ENCODE measurements around the gene MRPL23.

MRPL23 gene

GRCh38 chr11:1946812-1947484, at the start of gene MRPL23:
Gene MRPL23 (plus strand): TSS chr11:1947332. CDS start chr11:1947363, 31 bp downstream.
- H3K9me3 ChIP-seq (ENCODE audit: control insufficient read depth in 1 of 2, low read length in 2 of 2): no peaks in the 10 kb centered on the region
- no peaks in the 10 kb centered on the region for H3K36me3 ChIP-seq (ENCODE audit: control insufficient read depth in 1 of 2, insufficient read depth in 2 of 2, low read length in 2 of 2)
- no peak within 1 kb of the TSS for H3K27ac ChIP-seq (ENCODE audit: low read length)
- no peak within 1 kb of the TSS for H3K4me3 ChIP-seq (ENCODE audit: low read depth in 1 of 2, low read length in 2 of 2)
- H3K27me3 ChIP-seq (ENCODE audit: low read depth, low read length): no peaks in the 10 kb centered on the region
- no peaks in the 10 kb centered on the region for H3K4me1 ChIP-seq (ENCODE audit: control insufficient read depth in 1 of 2, insufficient read depth in 2 of 2, low read length in 2 of 2)

GRCh38 chr11:1899090-1899489, 48.0 kb upstream of the MRPL23 start:
- no peak overlapping the region for H3K27ac ChIP-seq (ENCODE audit: low read length)
- H3K36me3 ChIP-seq (ENCODE audit: control insufficient read depth in 1 of 2, insufficient read depth in 2 of 2, low read length in 2 of 2): no peaks in the 10 kb centered on the region
- no peaks in the 10 kb centered on the region for H3K4me1 ChIP-seq (ENCODE audit: control insufficient read depth in 1 of 2, insufficient read depth in 2 of 2, low read length in 2 of 2)

DNA sequence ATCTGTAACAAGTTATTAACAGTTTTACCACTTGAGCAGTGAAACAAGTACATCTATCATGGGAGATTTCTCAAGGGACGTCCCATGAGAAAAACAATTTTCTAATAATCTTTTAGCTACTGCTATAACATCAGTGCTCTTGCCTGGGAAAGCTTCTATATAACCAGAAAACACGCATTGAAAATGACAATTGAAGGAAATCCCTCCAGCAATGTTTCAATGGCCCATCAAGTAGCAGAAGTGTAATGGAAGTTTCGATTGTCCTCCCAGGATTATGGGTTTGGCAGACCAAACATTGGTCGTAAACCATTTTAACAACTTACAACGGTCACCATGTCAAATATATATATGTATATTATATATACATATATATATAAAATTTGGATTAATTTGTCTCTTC, 47.4 kb upstream of the MRPL23 start:
- Histone ChIP-seq H3K4me3 (ENCODE audit: low read depth in 1 of 2, low read length in 2 of 2) (no peak overlapping the region), H3K36me3 (ENCODE audit: control insufficient read depth in 1 of 2, insufficient read depth in 2 of 2, low read length in 2 of 2) (no peaks in the 10 kb centered on the region), H3K4me1 (ENCODE audit: control insufficient read depth in 1 of 2, insufficient read depth in 2 of 2, low read length in 2 of 2) (no peaks in the 10 kb centered on the region), H3K27ac (ENCODE audit: low read length) (no peak overlapping the region), H3K9me3 (ENCODE audit: control insufficient read depth in 1 of 2, low read length in 2 of 2) (no peaks in the 10 kb centered on the region), H3K27me3 (ENCODE audit: low read depth, low read length) (no peaks in the 10 kb centered on the region)

More at GRCh38 chr11:1899090-1899489, 48.0 kb upstream of the MRPL23 start:
- no peaks in the 10 kb centered on the region for H3K27me3 ChIP-seq (ENCODE audit: low read depth, low read length)
- no peaks in the 10 kb centered on the region for H3K9me3 ChIP-seq (ENCODE audit: control insufficient read depth in 1 of 2, low read length in 2 of 2)
- H3K4me3 ChIP-seq (ENCODE audit: low read depth in 1 of 2, low read length in 2 of 2): no peak overlapping the region

GRCh38 chr11:1906181-1906580, 41.0 kb upstream of the MRPL23 start:
- no peaks in the 10 kb centered on the region for H3K9me3 ChIP-seq (ENCODE audit: control insufficient read depth in 1 of 2, low read length in 2 of 2)
- H3K27me3 ChIP-seq (ENCODE audit: low read depth, low read length): no peaks in the 10 kb centered on the region
- H3K27ac ChIP-seq (ENCODE audit: low read length): no peak overlapping the region
- no peak overlapping the region for H3K4me3 ChIP-seq (ENCODE audit: low read depth in 1 of 2, low read length in 2 of 2)
- H3K4me1 ChIP-seq (ENCODE audit: control insufficient read depth in 1 of 2, insufficient read depth in 2 of 2, low read length in 2 of 2): no peaks in the 10 kb centered on the region
- H3K36me3 ChIP-seq (ENCODE audit: control insufficient read depth in 1 of 2, insufficient read depth in 2 of 2, low read length in 2 of 2): no peaks in the 10 kb centered on the region

GRCh38 chr11:1906611-1907423, 40.3 kb upstream of the MRPL23 start:
- H3K27ac ChIP-seq (ENCODE audit: low read length): no peak overlapping the region
- H3K36me3 ChIP-seq (ENCODE audit: control insufficient read depth in 1 of 2, insufficient read depth in 2 of 2, low read length in 2 of 2): no peaks in the 10 kb centered on the region
- no peaks in the 10 kb centered on the region for H3K4me1 ChIP-seq (ENCODE audit: control insufficient read depth in 1 of 2, insufficient read depth in 2 of 2, low read length in 2 of 2)
- no peaks in the 10 kb centered on the region for H3K27me3 ChIP-seq (ENCODE audit: low read depth, low read length)
- no peak overlapping the region for H3K4me3 ChIP-seq (ENCODE audit: low read depth in 1 of 2, low read length in 2 of 2)
- H3K9me3 ChIP-seq (ENCODE audit: control insufficient read depth in 1 of 2, low read length in 2 of 2): no peaks in the 10 kb centered on the region

DNA sequence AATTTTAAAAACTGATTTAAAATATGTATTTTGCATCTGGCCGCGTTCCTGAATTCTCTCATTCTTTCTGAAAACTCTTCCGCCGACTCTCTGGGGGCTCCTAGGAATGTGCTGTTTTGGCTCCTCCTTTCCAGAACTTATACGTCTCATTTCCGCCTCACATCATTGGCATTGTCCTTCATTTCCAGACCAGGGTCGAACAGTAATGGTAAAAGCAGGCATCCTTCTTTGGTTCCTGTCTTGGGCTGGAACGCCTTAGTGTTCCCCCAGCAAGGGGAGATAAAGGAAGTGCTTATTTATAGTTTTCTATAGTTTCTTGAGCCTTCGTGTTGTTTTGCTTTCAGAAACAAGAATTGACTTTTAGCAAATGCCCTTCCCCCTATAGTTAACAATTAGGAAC, 38.5 kb upstream of the MRPL23 start:
- Histone ChIP-seq H3K27ac (ENCODE audit: low read length) (no peak overlapping the region), H3K9me3 (ENCODE audit: control insufficient read depth in 1 of 2, low read length in 2 of 2) (no peaks in the 10 kb centered on the region), H3K4me1 (ENCODE audit: control insufficient read depth in 1 of 2, insufficient read depth in 2 of 2, low read length in 2 of 2) (no peaks in the 10 kb centered on the region), H3K36me3 (ENCODE audit: control insufficient read depth in 1 of 2, insufficient read depth in 2 of 2, low read length in 2 of 2) (no peaks in the 10 kb centered on the region), H3K27me3 (ENCODE audit: low read depth, low read length) (no peaks in the 10 kb centered on the region), H3K4me3 (ENCODE audit: low read depth in 1 of 2, low read length in 2 of 2) (no peak overlapping the region)

DNA sequence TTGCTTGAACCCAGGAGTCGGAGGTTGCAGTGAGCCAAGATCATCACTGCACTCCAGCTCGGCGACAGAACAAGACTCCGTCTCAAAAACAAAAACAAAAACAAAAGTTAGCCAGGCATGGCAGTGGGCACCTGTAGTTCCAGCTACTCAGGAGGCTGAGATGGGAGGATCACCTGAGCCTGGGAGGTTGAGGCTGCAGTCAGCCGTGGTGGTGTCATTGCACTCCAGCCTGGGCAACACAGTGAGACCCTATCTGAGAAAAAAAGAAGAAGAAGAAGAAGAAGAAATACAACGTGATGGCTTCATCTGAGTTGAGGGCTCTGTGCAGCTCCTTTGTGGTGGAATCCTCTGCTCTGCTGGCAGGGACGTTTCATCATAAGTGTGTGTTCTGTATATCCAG, 37.6 kb upstream of the MRPL23 start:
- Histone ChIP-seq H3K36me3 (ENCODE audit: control insufficient read depth in 1 of 2, insufficient read depth in 2 of 2, low read length in 2 of 2) (no peaks in the 10 kb centered on the region), H3K9me3 (ENCODE audit: control insufficient read depth in 1 of 2, low read length in 2 of 2) (no peaks in the 10 kb centered on the region), H3K4me3 (ENCODE audit: low read depth in 1 of 2, low read length in 2 of 2) (no peak overlapping the region), H3K27me3 (ENCODE audit: low read depth, low read length) (no peaks in the 10 kb centered on the region), H3K27ac (ENCODE audit: low read length) (no peak overlapping the region), H3K4me1 (ENCODE audit: control insufficient read depth in 1 of 2, insufficient read depth in 2 of 2, low read length in 2 of 2) (no peaks in the 10 kb centered on the region)

GRCh38 chr11:1912289-1912878, 34.7 kb upstream of the MRPL23 start:
- Histone ChIP-seq H3K9me3 (ENCODE audit: control insufficient read depth in 1 of 2, low read length in 2 of 2) (no peaks in the 10 kb centered on the region), H3K27ac (ENCODE audit: low read length) (no peak overlapping the region), H3K4me1 (ENCODE audit: control insufficient read depth in 1 of 2, insufficient read depth in 2 of 2, low read length in 2 of 2) (no peaks in the 10 kb centered on the region), H3K27me3 (ENCODE audit: low read depth, low read length) (no peaks in the 10 kb centered on the region), H3K4me3 (ENCODE audit: low read depth in 1 of 2, low read length in 2 of 2) (no peak overlapping the region), H3K36me3 (ENCODE audit: control insufficient read depth in 1 of 2, insufficient read depth in 2 of 2, low read length in 2 of 2) (no peaks in the 10 kb centered on the region)

- Histone ChIP-seq H3K4me3 (ENCODE audit: low read depth in 1 of 2, low read length in 2 of 2) (no peak overlapping the region), H3K27ac (ENCODE audit: low read length) (no peak overlapping the region), H3K4me1 (ENCODE audit: control insufficient read depth in 1 of 2, insufficient read depth in 2 of 2, low read length in 2 of 2) (no peaks in the 10 kb centered on the region), H3K27me3 (ENCODE audit: low read depth, low read length) (no peaks in the 10 kb centered on the region), H3K36me3 (ENCODE audit: control insufficient read depth in 1 of 2, insufficient read depth in 2 of 2, low read length in 2 of 2) (no peaks in the 10 kb centered on the region), H3K9me3 (ENCODE audit: control insufficient read depth in 1 of 2, low read length in 2 of 2) (no peaks in the 10 kb centered on the region)
These were observed 33.7 kb upstream of the MRPL23 start for GRCh38 chr11:1913271-1914060.

DNA sequence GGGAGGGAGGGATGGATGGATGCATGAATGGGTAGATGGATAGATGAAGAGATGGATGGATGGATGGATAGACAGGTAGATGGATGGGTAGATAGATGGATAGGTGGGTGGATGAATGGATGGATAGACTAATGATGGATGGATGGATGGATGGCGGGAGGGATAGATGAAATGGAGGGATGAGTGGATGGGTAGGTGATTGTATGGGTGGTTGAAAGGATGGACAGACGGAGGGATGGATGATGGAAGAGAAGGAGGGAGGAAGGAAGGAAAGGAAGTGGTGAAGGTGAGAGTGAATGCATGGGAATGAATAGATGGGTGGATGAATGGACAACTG, 31.4 kb upstream of the MRPL23 start:
- no peaks in the 10 kb centered on the region for H3K4me1 ChIP-seq (ENCODE audit: control insufficient read depth in 1 of 2, insufficient read depth in 2 of 2, low read length in 2 of 2)
- H3K27ac ChIP-seq (ENCODE audit: low read length): no peak overlapping the region

More for the DNA sequence above, 31.4 kb upstream of the MRPL23 start:
- no peaks in the 10 kb centered on the region for H3K36me3 ChIP-seq (ENCODE audit: control insufficient read depth in 1 of 2, insufficient read depth in 2 of 2, low read length in 2 of 2)
- no peak overlapping the region for H3K4me3 ChIP-seq (ENCODE audit: low read depth in 1 of 2, low read length in 2 of 2)
- no peaks in the 10 kb centered on the region for H3K9me3 ChIP-seq (ENCODE audit: control insufficient read depth in 1 of 2, low read length in 2 of 2)
- H3K27me3 ChIP-seq (ENCODE audit: low read depth, low read length): no peaks in the 10 kb centered on the region
